Parathyroid adenoma (tissue), 2 donors: ENCODE measurements around the gene LTN1.

Experiments
- H2AFZ ChIP-seq: fragments of 300-600 bp; sonication (generic); one replicate; pipeline ENCODE4 v1.7.0; 2017; ENCODE audit warnings: antibody characterized with exemption, mild to moderate bottlenecking
- H3K27ac ChIP-seq: fragments of 300-600 bp; sonication (generic); one replicate; pipeline ENCODE4 v1.7.0; 2017
- H3K27me3 ChIP-seq: fragments of 300-600 bp; sonication (generic); one replicate; pipeline ENCODE4 v1.7.0; 2017; ENCODE audit warnings: low read length; ENCODE audit not compliant: control insufficient read depth, insufficient read depth
- H3K36me3 ChIP-seq: fragments of 300-600 bp; sonication (generic); one replicate; pipeline ENCODE4 v1.7.0; 2017; ENCODE audit warnings: low read length; ENCODE audit not compliant: control insufficient read depth, insufficient read depth
- H3K4me1 ChIP-seq: fragments of 300-600 bp; sonication (generic); one replicate; pipeline ENCODE4 v1.7.0; 2017; ENCODE audit warnings: control low read depth
- H3K4me2 ChIP-seq: fragments of 300-600 bp; sonication (generic); one replicate; pipeline ENCODE4 v1.7.0; 2017; ENCODE audit warnings: low read length
- H3K4me3 ChIP-seq: fragments of 300-600 bp; sonication (generic); one replicate; pipeline ENCODE4 v1.7.0; 2017; ENCODE audit warnings: low read depth, low read length
- H3K79me2 ChIP-seq: fragments of 300-600 bp; sonication (generic); one replicate; pipeline ENCODE4 v1.7.0; 2017; ENCODE audit warnings: control low read depth
- H3K9ac ChIP-seq: fragments of 300-600 bp; sonication (generic); one replicate; pipeline ENCODE4 v1.7.0; 2017; ENCODE audit warnings: mild to moderate bottlenecking
- H3K9me3 ChIP-seq: fragments of 300-600 bp; sonication (generic); one replicate; pipeline ENCODE4 v1.7.0; 2017; ENCODE audit warnings: low read length; ENCODE audit not compliant: control insufficient read depth
- CTCF ChIP-seq: fragments of 300-600 bp; sonication (generic); IDR thresholded peaks from one replicate; pipeline ENCODE4 v1.7.0; 2017; ENCODE audit warnings: antibody characterized with exemption, mild to moderate bottlenecking
- donor health status: primary hyperparathyroidism.

LTN1 gene

GRCh38 chr21:29030909-29031308 is 38.2 kb upstream of the LTN1 start:
- no peaks in the 10 kb centered on the region for H3K36me3 ChIP-seq
- no peak for TF ChIP-seq CTCF
- H3K9me3 ChIP-seq, result no peaks in the 10 kb centered on the region
- H2AFZ ChIP-seq, result no peak overlapping the region
- no peak overlapping the region for H3K9ac ChIP-seq
- no peak overlapping the region for H3K4me2 ChIP-seq
- H3K4me1 ChIP-seq, result no peaks in the 10 kb centered on the region
- peaks cover 4% of the 10 kb centered on the region for H3K79me2 ChIP-seq
- H3K4me3 ChIP-seq, result no peak overlapping the region
- no peaks in the 10 kb centered on the region for H3K27me3 ChIP-seq
- no peak overlapping the region for H3K27ac ChIP-seq

DNA sequence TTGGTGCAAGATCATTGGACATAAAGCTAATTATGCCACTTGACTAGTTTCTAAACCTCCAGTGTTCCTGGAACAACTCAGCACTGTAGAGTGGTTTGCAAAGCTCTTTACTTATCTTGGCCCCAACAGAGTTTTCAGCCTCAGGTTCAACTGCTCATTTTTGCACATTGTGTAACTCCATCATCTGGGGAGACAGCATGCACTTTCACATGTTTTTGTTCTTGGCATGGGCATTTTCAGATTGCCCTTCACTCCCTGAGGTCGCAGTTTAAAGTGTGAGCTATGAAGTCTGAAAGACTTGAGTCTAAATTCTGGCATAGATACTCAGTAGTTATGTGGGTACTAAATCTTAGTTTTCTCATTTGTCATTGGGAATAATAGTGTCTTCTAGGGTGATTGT is 36.8 kb upstream of the LTN1 start:
- Histone ChIP-seq H3K4me1 (no peaks in the 10 kb centered on the region), H2AFZ (no peak overlapping the region), H3K79me2 (peaks cover 10% of the 10 kb centered on the region), H3K9ac (no peak overlapping the region), H3K4me3 (no peak overlapping the region), H3K27ac (no peak overlapping the region), H3K36me3 (no peaks in the 10 kb centered on the region), H3K27me3 (no peaks in the 10 kb centered on the region), H3K4me2 (no peak overlapping the region), H3K9me3 (no peaks in the 10 kb centered on the region)
- no peak for TF ChIP-seq CTCF

GRCh38 chr21:29025328-29025713 is 32.6 kb upstream of the LTN1 start:
- Histone ChIP-seq H3K4me1 (no peaks in the 10 kb centered on the region), H3K9me3 (no peaks in the 10 kb centered on the region), H3K4me2 (peak overlapping the region; percentile 94), H3K79me2 (peaks cover 8% of the 10 kb centered on the region), H3K9ac (peak overlapping the region; percentile 73), H3K36me3 (no peaks in the 10 kb centered on the region), H3K27ac (peak overlapping the region; percentile 98), H3K4me3 (peak overlapping the region; percentile 99), H3K27me3 (no peaks in the 10 kb centered on the region), H2AFZ (peak overlapping the region; percentile 75)
- no peak for TF ChIP-seq CTCF

GRCh38 chr21:29024474-29025327 is 32.0 kb upstream of the LTN1 start, which contains the start of gene USP16:
Gene USP16, plus strand, starts transcription at chr21:29024668. Its CDS starts 3,246 bp downstream, at chr21:29027914.
- no peaks in the 10 kb centered on the region for H3K27me3 ChIP-seq
- peak within 1 kb of the TSS; percentile 75 for H2AFZ ChIP-seq
- H3K79me2 ChIP-seq, result peaks cover 8% of the 10 kb centered on the region
- H3K9me3 ChIP-seq, result no peaks in the 10 kb centered on the region
- H3K9ac ChIP-seq, result peak within 1 kb of the TSS; percentile 73
- H3K36me3 ChIP-seq, result no peaks in the 10 kb centered on the region
- peak; percentile 19 for TF ChIP-seq CTCF
- H3K4me1 ChIP-seq, result no peaks in the 10 kb centered on the region
- peak within 1 kb of the TSS; percentile 99 for H3K4me3 ChIP-seq
- H3K27ac ChIP-seq, result peak within 1 kb of the TSS; percentile 98
- H3K4me2 ChIP-seq, result peak within 1 kb of the TSS; percentile 94

- no peaks in the 10 kb centered on the region for H3K4me1 ChIP-seq
- H3K36me3 ChIP-seq, result no peaks in the 10 kb centered on the region
- H3K9ac ChIP-seq, result no peak overlapping the region
- H2AFZ ChIP-seq, result no peak overlapping the region
- TF ChIP-seq CTCF, result no peak
- no peak overlapping the region for H3K4me3 ChIP-seq
- H3K4me2 ChIP-seq, result no peak overlapping the region
- no peaks in the 10 kb centered on the region for H3K9me3 ChIP-seq
- H3K27me3 ChIP-seq, result no peaks in the 10 kb centered on the region
- peaks cover 8% of the 10 kb centered on the region for H3K79me2 ChIP-seq
- H3K27ac ChIP-seq, result no peak overlapping the region
Measured at GRCh38 chr21:29022166-29022565, 29.5 kb upstream of the LTN1 start.
